Esophagus squamous epithelium (tissue), 5 donors: ENCODE measurements around the gene MXD3. TPM values are rescaled to one million over a fixed set of nuclear protein-coding genes. Genes with fewer than 3 reads are reported as not detected.

Source experiments
- DNase-seq: peaks from one replicate; lab custom pipeline; 2025; lab: John Stamatoyannopoulos, UW
- H3K27ac ChIP-seq, 4 donors: fragments of 200-600 bp; sonication (generic); one replicate each; pipeline ENCODE4 v1.5.1; 2016 to 2019; ENCODE audit warnings: mild to moderate bottlenecking in 1 of 4
- H3K27me3 ChIP-seq, 4 donors: fragments of 200-600 bp; sonication (generic); 1 replicate in 3 of 4; 2 replicates in 1 of 4; pipeline versions ENCODE4 v1.5.1 to v1.6.0; 2017 to 2021; ENCODE audit warnings: antibody characterized with exemption in 1 of 4
- H3K36me3 ChIP-seq, 3 donors: fragments of 200-600 bp; sonication (generic); one replicate each; pipeline ENCODE4 v1.5.1; 2016 to 2019
- H3K4me1 ChIP-seq, 3 donors: fragments of 200-600 bp; sonication (generic); one replicate each; pipeline ENCODE4 v1.5.1; 2017 to 2019
- H3K4me3 ChIP-seq, 4 donors: fragments of 200-600 bp; sonication (generic); 1 replicate in 3 of 4; 2 replicates in 1 of 4; pipeline ENCODE4 v1.5.1; 2016 to 2019; ENCODE audit warnings: mild to moderate bottlenecking in 2 of 4, moderate library complexity in 1 of 4
- H3K9me3 ChIP-seq, 3 donors: fragments of 200-600 bp; sonication (generic); one replicate each; pipeline ENCODE4 v1.5.1; 2016 to 2019
- POLR2A ChIP-seq, 4 donors: fragments of 450-650 bp; IDR thresholded peaks; one replicate each; pipeline ENCODE4 v1.6.1; 2017; ENCODE audit warnings: antibody characterized with exemption in 4 of 4, mild to moderate bottlenecking in 4 of 4, moderate library complexity in 3 of 4
- WGBS, 2 donors: methylation state at CpG; one replicate each; pipeline ENCODE4 v1.1.5; 2018; 5-methylcytosine and 5-hydroxymethylcytosine counted together
- intact Hi-C: fragments of 100-400 bp; cut with DNase I; formaldehyde crosslinking; loops from one replicate; pipeline ENCODE4 v1.15.0; 2022
- total RNA-seq, 4 donors: library from RNA; depleted of rRNA; stranded (reverse); fragments of >200 nt; gene quantifications; one replicate each; pipeline ENCODE4 v1.1.0, GENCODE V29; 2016
- TF ChIP-seq, protein P1 (sequence below), 6 experiments: fragments of 450-650 bp in 4 of 6; fragments of 200-600 bp in 2 of 6; sonication (generic) in 2 of 6; IDR thresholded peaks; one replicate each; pipeline ENCODE4 v1.5.1; 2016 to 2019; ENCODE audit warnings: antibody characterized with exemption in 6 of 6, mild to moderate bottlenecking in 4 of 6, moderate library complexity in 4 of 6
- donor health status: DM: yes; HTN: yes; CAD: no.

The MXD3 gene
- total RNA-seq, 4 donors from 2014 or later, result 7.4 to 15.3 (median 9.5) TPM

DNA sequence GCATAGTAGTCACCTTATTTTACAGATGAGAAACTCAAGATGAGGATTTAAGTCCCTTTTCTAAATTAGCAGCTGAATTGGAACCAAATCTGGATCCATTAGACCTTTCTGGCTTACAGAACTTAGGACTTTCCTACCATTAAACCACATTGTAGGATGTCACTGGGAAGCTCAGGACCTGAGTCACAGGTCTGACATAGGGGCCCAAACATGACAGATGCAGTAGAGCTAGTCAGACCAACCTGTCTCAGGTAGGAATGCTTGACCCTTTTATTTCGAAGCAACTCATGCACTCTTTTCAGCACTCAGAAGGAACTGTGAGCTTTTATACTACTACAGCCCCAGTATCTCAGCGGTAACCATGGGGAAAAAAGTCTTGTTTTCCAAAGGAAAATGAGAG, 10.7 kb downstream of the MXD3 start:
- TF ChIP-seq, protein P1, sequence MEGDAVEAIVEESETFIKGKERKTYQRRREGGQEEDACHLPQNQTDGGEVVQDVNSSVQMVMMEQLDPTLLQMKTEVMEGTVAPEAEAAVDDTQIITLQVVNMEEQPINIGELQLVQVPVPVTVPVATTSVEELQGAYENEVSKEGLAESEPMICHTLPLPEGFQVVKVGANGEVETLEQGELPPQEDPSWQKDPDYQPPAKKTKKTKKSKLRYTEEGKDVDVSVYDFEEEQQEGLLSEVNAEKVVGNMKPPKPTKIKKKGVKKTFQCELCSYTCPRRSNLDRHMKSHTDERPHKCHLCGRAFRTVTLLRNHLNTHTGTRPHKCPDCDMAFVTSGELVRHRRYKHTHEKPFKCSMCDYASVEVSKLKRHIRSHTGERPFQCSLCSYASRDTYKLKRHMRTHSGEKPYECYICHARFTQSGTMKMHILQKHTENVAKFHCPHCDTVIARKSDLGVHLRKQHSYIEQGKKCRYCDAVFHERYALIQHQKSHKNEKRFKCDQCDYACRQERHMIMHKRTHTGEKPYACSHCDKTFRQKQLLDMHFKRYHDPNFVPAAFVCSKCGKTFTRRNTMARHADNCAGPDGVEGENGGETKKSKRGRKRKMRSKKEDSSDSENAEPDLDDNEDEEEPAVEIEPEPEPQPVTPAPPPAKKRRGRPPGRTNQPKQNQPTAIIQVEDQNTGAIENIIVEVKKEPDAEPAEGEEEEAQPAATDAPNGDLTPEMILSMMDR (IDR thresholded peaks at IDR 0.05), result no peak
- no peak for TF ChIP-seq POLR2A (IDR thresholded peaks at IDR 0.05)
- peaks cover 0 to 44% (median 1%) of the 10 kb centered on the region in 3 donors for H3K36me3 ChIP-seq
- WGBS, 2 donors, result 65 to 75% methylated on average over 2 of the region's 2 CpGs
- H3K4me1 ChIP-seq, result peaks cover 58 to 74% (median 59%) of the 10 kb centered on the region in 3 donors
- no peaks in the 10 kb centered on the region for H3K27me3 ChIP-seq
- H3K4me3 ChIP-seq, result no peak overlapping the region
- no peak for DNase-seq
- peak overlapping the region; percentile 90 to 98 (median 92) for H3K27ac ChIP-seq
- H3K9me3 ChIP-seq, result no peaks in the 10 kb centered on the region
- intact Hi-C loops, result no loop called here

DNA sequence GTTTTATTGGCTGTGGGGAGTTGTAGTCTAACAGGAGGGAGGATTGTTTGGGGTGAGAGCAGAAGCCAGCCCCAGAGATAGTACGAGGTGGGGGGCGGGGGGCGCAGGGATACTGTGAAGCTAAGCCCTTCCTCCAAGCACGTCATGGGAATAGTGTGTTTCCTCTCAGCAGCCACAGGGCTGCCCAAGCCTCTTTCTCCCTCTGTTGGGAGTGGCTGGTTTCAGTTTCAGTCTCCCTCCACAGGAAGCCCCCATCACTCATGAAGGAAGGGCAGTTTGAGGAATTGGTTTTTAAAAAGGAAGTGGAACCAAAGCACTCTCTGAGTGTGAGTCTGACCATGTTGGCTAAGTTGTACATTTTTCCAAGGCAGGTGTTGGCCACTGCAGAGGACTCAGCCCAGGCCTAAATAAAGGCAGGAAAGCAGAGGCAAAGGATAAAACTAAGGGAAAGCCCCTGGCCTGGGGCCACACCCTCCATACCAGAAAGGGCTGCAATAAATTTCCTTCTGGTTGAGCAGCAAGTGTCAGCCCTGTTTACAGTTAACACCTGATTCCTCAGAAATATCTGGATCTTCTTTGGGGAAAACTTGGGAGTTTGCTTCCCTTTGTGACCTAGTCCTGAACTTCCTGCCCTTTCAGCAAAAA, 11.3 kb downstream of the MXD3 start:
- Histone ChIP-seq H3K4me3 (peak overlapping the region in 1 of 4 donors; percentile 36), H3K27ac (peak overlapping the region; percentile 90 to 98 (median 92)), H3K27me3 (no peaks in the 10 kb centered on the region), H3K9me3 (no peaks in the 10 kb centered on the region), H3K4me1 (peaks cover 52 to 74% (median 55%) of the 10 kb centered on the region in 3 donors), H3K36me3 (peaks cover 0 to 44% (median 7%) of the 10 kb centered on the region in 3 donors)
- TF ChIP-seq, protein P1 (IDR thresholded peaks at IDR 0.05), result peak in 1 of 6 experiments; percentile 17
- no peak for TF ChIP-seq POLR2A (IDR thresholded peaks at IDR 0.05)
- intact Hi-C loops, result no loop called here
- DNase-seq, result no peak
- WGBS, 2 donors, result 12 to 19% methylated on average over 3 to 4 of the region's 4 CpGs

GRCh38 chr5:177299697-177300096, 12.0 kb downstream of the MXD3 start:
- intact Hi-C loops, result no loop called here

GRCh38 chr5:177297922-177298321, 13.8 kb downstream of the MXD3 start:
- TF ChIP-seq, protein P1 (IDR thresholded peaks at IDR 0.05), result no peak
- TF ChIP-seq POLR2A (IDR thresholded peaks at IDR 0.05), result no peak
- intact Hi-C loops, result no loop called here
- H3K9me3 ChIP-seq, result no peaks in the 10 kb centered on the region
- no peak overlapping the region for H3K27ac ChIP-seq
- no peaks in the 10 kb centered on the region for H3K27me3 ChIP-seq
- WGBS, 2 donors, result 88 to 90% methylated on average over 2 of the region's 2 CpGs
- no peak for DNase-seq
- H3K4me1 ChIP-seq, result peaks cover 38 to 56% (median 43%) of the 10 kb centered on the region in 3 donors
- peaks cover 20 to 64% (median 23%) of the 10 kb centered on the region in 3 donors for H3K36me3 ChIP-seq
- H3K4me3 ChIP-seq, result no peak overlapping the region

More at GRCh38 chr5:177299697-177300096, 12.0 kb downstream of the MXD3 start:
- Histone ChIP-seq H3K9me3 (no peaks in the 10 kb centered on the region), H3K36me3 (peaks cover 6 to 46% (median 14%) of the 10 kb centered on the region in 3 donors), H3K27ac (peak overlapping the region; percentile 90 to 98 (median 92)), H3K4me1 (peaks cover 46 to 68% (median 48%) of the 10 kb centered on the region in 3 donors), H3K4me3 (no peak overlapping the region), H3K27me3 (no peaks in the 10 kb centered on the region)
- DNase-seq, result no peak
- 70 to 73% methylated on average over 7 to 9 of the region's 9 CpGs for WGBS, 2 donors
- TF ChIP-seq POLR2A (IDR thresholded peaks at IDR 0.05), result no peak
- TF ChIP-seq, protein P1 (IDR thresholded peaks at IDR 0.05), result no peak

- DNase-seq, result no peak
- Histone ChIP-seq H3K9me3 (no peaks in the 10 kb centered on the region), H3K4me3 (no peak overlapping the region), H3K27me3 (no peaks in the 10 kb centered on the region), H3K27ac (peak overlapping the region in 3 of 4 donors; percentile 14 to 32 (median 28)), H3K36me3 (peaks cover 30 to 78% (median 34%) of the 10 kb centered on the region in 3 donors), H3K4me1 (peaks cover 24 to 43% (median 29%) of the 10 kb centered on the region in 3 donors)
- intact Hi-C loops, result no loop called here
- TF ChIP-seq, protein P1 (IDR thresholded peaks at IDR 0.05), result no peak
- TF ChIP-seq POLR2A (IDR thresholded peaks at IDR 0.05), result no peak
- WGBS, 2 donors, result 57 to 61% methylated on average over 3 to 4 of the region's 4 CpGs
Observed at GRCh38 chr5:177296581-177296980, 15.1 kb downstream of the MXD3 start.
